HUDEP-2 (cell line): ENCODE measurements around the gene OR7C1.
"Not testable (repeated sequence)": the region's sequence is repeated elsewhere in the genome, so short reads cannot be mapped to it uniquely, and the experiment has no call there.

Source experiments
- DNase-seq, 76 experiments: peaks; one replicate each; lab custom pipeline; 2025; ENCODE audit not compliant: unreplicated experiment in 76 of 76; lab: John Stamatoyannopoulos, UW

The OR7C1 gene

DNA sequence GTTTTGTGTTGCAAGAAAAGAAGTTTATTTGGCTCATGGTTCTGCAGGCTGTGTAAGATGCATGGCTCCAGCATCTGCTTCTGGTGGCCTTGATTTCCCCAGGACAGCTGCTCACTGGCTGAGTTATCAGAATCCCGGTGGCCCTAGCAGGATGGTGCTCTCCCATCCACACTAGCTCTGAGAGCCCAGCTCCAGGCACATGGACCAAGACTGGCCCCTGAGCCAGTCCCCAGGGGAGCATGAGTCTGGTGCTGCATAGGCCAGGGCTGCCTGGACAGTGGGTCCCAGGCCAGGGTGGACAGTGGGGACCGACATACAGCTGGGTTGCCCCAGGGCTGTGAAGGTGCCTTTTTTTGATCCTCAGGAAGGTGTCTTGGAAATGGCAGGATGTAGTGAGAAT, 67.0 kb downstream of the OR7C1 start:
- no peak for DNase-seq

- no peak for DNase-seq
Observed at GRCh38 chr19:14767466-14767971, 67.5 kb downstream of the OR7C1 start.

DNA sequence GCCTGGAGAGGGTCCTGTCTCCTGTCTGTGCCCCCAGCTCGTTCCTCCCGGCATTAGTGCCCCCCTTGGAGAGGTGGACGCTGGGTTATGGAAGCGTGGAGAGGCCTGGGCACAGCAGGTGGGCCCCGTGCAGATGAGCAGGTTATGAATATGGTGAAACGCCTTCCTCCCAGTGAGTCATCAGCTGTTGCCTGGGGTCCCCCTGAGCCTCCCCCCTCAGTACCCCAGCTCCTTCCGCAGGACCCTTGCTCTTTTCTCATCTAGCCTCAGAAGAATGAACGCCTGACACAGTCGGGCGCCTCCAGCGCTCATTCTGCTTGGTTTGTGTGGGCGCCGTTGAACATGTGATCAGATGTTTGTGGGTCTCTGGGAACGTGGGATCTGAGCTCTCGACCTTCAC, 69.1 kb downstream of the OR7C1 start:
- not testable (repeated sequence) for DNase-seq

- not testable (repeated sequence) for DNase-seq
Observed at GRCh38 chr19:14765403-14765802, 69.6 kb downstream of the OR7C1 start.

DNA sequence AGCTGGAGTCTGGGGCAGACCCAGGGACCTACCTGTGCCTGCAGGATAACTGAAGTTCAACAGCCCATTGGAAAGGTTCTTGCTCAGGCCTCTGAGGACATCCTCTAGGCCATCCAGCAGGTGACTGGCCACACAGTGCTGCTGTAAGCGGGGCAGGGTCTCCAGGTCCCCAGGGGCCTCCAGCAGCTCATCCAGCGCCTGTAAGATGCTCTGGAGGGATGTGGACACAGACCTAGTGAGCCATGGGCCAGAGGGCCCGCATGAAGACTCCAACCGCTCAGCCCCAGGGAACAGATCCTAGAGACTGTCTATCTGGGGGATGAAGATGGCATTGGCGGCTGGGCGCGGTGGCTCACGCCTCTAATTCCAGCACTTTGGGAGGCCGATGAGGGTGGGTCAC, 70.6 kb downstream of the OR7C1 start:
- DNase-seq: no peak

DNA sequence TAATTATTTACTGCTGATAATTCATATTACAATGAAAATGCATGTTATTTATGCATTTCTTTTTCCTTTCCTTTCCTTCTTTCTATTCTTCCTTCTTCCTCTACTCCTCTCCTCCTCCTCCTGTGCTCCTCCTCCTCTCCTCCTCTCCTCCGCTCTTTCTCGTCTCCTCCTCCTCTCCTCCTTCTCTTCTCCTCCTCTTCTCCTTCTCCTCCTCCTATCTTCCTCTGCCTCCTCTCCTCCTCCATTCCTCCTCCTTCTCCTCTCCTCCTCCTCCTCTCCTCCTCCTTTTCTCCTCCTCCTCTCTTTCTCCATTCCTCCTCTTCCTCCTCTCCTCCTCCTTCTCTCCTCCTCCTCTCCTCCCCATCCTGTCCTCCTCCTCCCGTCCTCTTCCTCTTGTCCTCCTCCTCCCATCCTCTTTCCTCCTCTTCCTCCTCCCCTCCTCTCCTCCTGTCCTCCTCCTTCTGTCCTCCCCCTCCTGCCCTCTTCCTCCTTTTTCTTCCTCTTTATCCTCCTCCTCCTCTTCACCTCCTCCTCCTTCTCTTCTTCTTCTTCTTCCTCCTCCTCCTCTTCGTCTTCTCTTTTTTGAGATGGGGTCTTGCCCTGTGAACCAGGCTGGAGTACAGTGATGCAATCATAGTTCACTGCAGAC, 71.4 kb downstream of the OR7C1 start:
- DNase-seq: no peak

- no peak for DNase-seq
Observed at GRCh38 chr19:14762111-14762510, 72.9 kb downstream of the OR7C1 start.

GRCh38 chr19:14761607-14762006, 73.4 kb downstream of the OR7C1 start:
- no peak for DNase-seq

GRCh38 chr19:14758816-14759215, 76.2 kb downstream of the OR7C1 start:
- DNase-seq: no peak

GRCh38 chr19:14748601-14749000, 86.4 kb downstream of the OR7C1 start:
- DNase-seq: no peak
